Measurements from ENCODE around the gene C14orf180.

Gene C14orf180

DNA sequence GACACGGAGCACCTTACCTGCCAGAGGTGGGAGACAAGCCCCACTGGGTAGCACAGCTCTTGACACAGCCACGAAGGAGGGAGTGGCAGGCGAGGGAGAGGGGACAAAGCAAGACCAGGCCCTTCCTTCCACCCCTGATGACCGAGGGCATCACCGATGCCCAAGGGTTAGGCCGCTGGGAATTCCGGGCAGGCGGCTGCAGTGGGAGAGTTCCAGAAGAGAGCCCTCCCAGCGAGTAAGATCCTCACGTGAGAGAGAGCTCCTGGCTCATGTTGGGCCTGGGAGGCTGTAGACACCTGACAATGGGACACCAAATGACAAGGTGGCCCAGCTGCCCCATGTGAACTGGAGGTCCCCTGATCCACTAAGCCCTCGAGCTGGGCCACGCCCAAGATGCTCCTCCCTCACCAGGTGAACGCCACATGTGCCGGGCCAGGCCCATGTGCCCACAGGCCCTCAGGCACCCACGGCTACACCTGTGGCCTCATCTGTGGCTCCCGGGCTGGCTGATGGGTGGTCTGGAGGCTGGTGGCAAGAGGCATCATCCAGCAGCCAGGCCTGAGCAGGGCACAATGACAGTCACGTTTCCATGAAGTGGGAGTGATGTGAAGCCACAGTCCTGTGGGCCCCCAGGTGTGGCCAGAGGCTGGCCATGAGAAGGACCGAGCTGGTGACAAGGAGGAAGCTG lies 32.1 kb upstream of the C14orf180 start:
- no peak for TF ChIP-seq PRDM1 (tag by site-specific recombination; IDR thresholded peaks at IDR 0.05)
- TF ChIP-seq TCF7L2 (IDR thresholded peaks at IDR 0.05; ENCODE audit: borderline replicate concordance, low read depth, low read length), result no peak
- no peak for TF ChIP-seq ZNF114 (tag by site-specific recombination; IDR thresholded peaks at IDR 0.05)
- TF ChIP-seq ZFHX2 (tag by site-specific recombination; conservative IDR thresholded peaks at IDR 0.05), result no peak
- no peak for TF ChIP-seq ZNF202 (tag by site-specific recombination; IDR thresholded peaks at IDR 0.05; ENCODE audit: borderline replicate concordance)
- TF ChIP-seq, protein P1, sequence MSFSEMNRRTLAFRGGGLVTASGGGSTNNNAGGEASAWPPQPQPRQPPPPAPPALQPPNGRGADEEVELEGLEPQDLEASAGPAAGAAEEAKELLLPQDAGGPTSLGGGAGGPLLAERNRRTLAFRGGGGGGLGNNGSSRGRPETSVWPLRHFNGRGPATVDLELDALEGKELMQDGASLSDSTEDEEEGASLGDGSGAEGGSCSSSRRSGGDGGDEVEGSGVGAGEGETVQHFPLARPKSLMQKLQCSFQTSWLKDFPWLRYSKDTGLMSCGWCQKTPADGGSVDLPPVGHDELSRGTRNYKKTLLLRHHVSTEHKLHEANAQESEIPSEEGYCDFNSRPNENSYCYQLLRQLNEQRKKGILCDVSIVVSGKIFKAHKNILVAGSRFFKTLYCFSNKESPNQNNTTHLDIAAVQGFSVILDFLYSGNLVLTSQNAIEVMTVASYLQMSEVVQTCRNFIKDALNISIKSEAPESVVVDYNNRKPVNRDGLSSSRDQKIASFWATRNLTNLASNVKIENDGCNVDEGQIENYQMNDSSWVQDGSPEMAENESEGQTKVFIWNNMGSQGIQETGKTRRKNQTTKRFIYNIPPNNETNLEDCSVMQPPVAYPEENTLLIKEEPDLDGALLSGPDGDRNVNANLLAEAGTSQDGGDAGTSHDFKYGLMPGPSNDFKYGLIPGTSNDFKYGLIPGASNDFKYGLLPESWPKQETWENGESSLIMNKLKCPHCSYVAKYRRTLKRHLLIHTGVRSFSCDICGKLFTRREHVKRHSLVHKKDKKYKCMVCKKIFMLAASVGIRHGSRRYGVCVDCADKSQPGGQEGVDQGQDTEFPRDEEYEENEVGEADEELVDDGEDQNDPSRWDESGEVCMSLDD (tag by site-specific recombination; IDR thresholded peaks at IDR 0.05), result no peak
- no peak for TF ChIP-seq ZNF776 (tag by site-specific recombination; IDR thresholded peaks at IDR 0.05; ENCODE audit: borderline replicate concordance)
- no peak for TF ChIP-seq ZNF248 (tag by site-specific recombination; IDR thresholded peaks at IDR 0.05)
- no peak for TF ChIP-seq ZNF555 (tag by site-specific recombination; conservative IDR thresholded peaks at IDR 0.05)
- TF ChIP-seq ZNF558 (tag by site-specific recombination; IDR thresholded peaks at IDR 0.05), result no peak
- TF ChIP-seq ZNF157 (tag by site-specific recombination; IDR thresholded peaks at IDR 0.05), result no peak
- TF ChIP-seq ZNF302 (tag by site-specific recombination; IDR thresholded peaks at IDR 0.05; ENCODE audit: low read depth), result no peak
- no peak for TF ChIP-seq ZNF658 (tag by site-specific recombination; IDR thresholded peaks at IDR 0.05)
- TF ChIP-seq, protein P2, sequence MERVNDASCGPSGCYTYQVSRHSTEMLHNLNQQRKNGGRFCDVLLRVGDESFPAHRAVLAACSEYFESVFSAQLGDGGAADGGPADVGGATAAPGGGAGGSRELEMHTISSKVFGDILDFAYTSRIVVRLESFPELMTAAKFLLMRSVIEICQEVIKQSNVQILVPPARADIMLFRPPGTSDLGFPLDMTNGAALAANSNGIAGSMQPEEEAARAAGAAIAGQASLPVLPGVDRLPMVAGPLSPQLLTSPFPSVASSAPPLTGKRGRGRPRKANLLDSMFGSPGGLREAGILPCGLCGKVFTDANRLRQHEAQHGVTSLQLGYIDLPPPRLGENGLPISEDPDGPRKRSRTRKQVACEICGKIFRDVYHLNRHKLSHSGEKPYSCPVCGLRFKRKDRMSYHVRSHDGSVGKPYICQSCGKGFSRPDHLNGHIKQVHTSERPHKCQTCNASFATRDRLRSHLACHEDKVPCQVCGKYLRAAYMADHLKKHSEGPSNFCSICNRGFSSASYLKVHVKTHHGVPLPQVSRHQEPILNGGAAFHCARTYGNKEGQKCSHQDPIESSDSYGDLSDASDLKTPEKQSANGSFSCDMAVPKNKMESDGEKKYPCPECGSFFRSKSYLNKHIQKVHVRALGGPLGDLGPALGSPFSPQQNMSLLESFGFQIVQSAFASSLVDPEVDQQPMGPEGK (tag by site-specific recombination; IDR thresholded peaks at IDR 0.05), result no peak
- TF ChIP-seq ZNF629 (tag by site-specific recombination; IDR thresholded peaks at IDR 0.05), result no peak
- TF ChIP-seq, protein P3, sequence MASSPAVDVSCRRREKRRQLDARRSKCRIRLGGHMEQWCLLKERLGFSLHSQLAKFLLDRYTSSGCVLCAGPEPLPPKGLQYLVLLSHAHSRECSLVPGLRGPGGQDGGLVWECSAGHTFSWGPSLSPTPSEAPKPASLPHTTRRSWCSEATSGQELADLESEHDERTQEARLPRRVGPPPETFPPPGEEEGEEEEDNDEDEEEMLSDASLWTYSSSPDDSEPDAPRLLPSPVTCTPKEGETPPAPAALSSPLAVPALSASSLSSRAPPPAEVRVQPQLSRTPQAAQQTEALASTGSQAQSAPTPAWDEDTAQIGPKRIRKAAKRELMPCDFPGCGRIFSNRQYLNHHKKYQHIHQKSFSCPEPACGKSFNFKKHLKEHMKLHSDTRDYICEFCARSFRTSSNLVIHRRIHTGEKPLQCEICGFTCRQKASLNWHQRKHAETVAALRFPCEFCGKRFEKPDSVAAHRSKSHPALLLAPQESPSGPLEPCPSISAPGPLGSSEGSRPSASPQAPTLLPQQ (tag by site-specific recombination; IDR thresholded peaks at IDR 0.05), result no peak
- no peak for TF ChIP-seq ZBTB7A (tag by site-specific recombination; IDR thresholded peaks at IDR 0.05; ENCODE audit: low read depth)
- no peak for TF ChIP-seq ZNF223 (tag by site-specific recombination; IDR thresholded peaks at IDR 0.05)
- TF ChIP-seq FEZF1 (tag by site-specific recombination; IDR thresholded peaks at IDR 0.05), result no peak
- TF ChIP-seq ZNF707 (tag by site-specific recombination; IDR thresholded peaks at IDR 0.05), result no peak
- CTCF ChIA-PET, result interaction anchor here (1.5 kb wide), 1 partner anchor 17 kb away, joined by 5 read pairs; no protein-coding TSS in a partner anchor
- no peak overlapping the region for H3K4me3 ChIP-seq (ENCODE audit: low read depth, low read length)
- no peaks in the 10 kb centered on the region for H3K4me1 ChIP-seq (ENCODE audit: control insufficient read depth, insufficient read depth, low read length)
- H3K9me3 ChIP-seq (ENCODE audit: control insufficient read depth, insufficient read depth, low read depth, low read length), result no peaks in the 10 kb centered on the region
- no peaks in the 10 kb centered on the region for H3K36me3 ChIP-seq (ENCODE audit: control insufficient read depth in 2 of 2, insufficient read depth in 1 of 2, low read length in 2 of 2)
- POLR2A ChIA-PET, result no interaction called here
- H3K27ac ChIP-seq (ENCODE audit: extremely low read depth, low read depth, low read length), result no peak overlapping the region
